GM23338 (cell line): ENCODE measurements around the gene PDXK. TPM values are rescaled to one million over a fixed set of nuclear protein-coding genes. Genes with fewer than 3 reads are reported as not detected.

Source experiments
- ATAC-seq: fragments of 200-7000 bp; cut with Tn5 transposase; 3 replicates; pipeline ENCODE4 v1.9.1; 2020
- DNase-seq: peaks from one replicate; pipeline ENCODE4 v3.0.0-alpha.2; 2015; ENCODE audit warnings: low spot score
- H2AFZ ChIP-seq: fragments of 200-600 bp; sonication (generic); 2 replicates; pipeline ENCODE4 v1.8.0; 2016; ENCODE audit warnings: antibody characterized with exemption, mild to moderate bottlenecking, moderate library complexity
- H3F3A ChIP-seq: fragments of 200-600 bp; sonication (generic); replicated peaks from 2 replicates; pipeline ENCODE4 v1.8.0; 2017; ENCODE audit warnings: antibody characterized with exemption, mixed run types, low read depth
- H3K27ac ChIP-seq: fragments of 200-600 bp; sonication (generic); 2 replicates; pipeline ENCODE4 v1.6.1; 2016; ENCODE audit warnings: low read depth
- H3K27me3 ChIP-seq: fragments of 200-600 bp; sonication (generic); 2 replicates; pipeline ENCODE4 v1.8.0; 2016; ENCODE audit warnings: mild to moderate bottlenecking, mixed run types, moderate library complexity; ENCODE audit not compliant: insufficient read depth
- H3K36me3 ChIP-seq: fragments of 200-600 bp; sonication (generic); 2 replicates; pipeline ENCODE4 v1.8.0; 2016; ENCODE audit warnings: mild to moderate bottlenecking; ENCODE audit not compliant: insufficient read depth
- H3K4me1 ChIP-seq: fragments of 200-600 bp; sonication (generic); 2 replicates; pipeline ENCODE4 v1.8.0; 2016; ENCODE audit warnings: mild to moderate bottlenecking, moderate library complexity; ENCODE audit not compliant: insufficient read depth
- H3K4me2 ChIP-seq: fragments of 200-600 bp; sonication (generic); 2 replicates; pipeline ENCODE4 v1.7.1; 2017; ENCODE audit warnings: mixed run types
- H3K4me3 ChIP-seq: fragments of 200-600 bp; sonication (generic); 2 replicates; pipeline ENCODE4 v1.6.1; 2016; ENCODE audit warnings: mixed run types
- H3K79me2 ChIP-seq: fragments of 200-600 bp; sonication (generic); replicated peaks from 2 replicates; pipeline ENCODE4 v1.8.0; 2017; ENCODE audit warnings: mild to moderate bottlenecking; ENCODE audit not compliant: insufficient read depth
- H3K9me2 ChIP-seq: fragments of 200-600 bp; sonication (generic); 2 replicates; pipeline ENCODE4 v1.8.0; 2017; ENCODE audit not compliant: insufficient read depth
- H4K20me1 ChIP-seq: fragments of 200-600 bp; sonication (generic); replicated peaks from 2 replicates; pipeline ENCODE4 v1.8.0; 2017; ENCODE audit warnings: mild to moderate bottlenecking; ENCODE audit not compliant: insufficient read depth
- H3K27ac Mint-ChIP-seq: 2 replicates; pipeline ENCODE4 v1.8.0; 2020; ENCODE audit warnings: inconsistent platforms, mild to moderate bottlenecking, moderate library complexity, mixed read lengths
- H3K27me3 Mint-ChIP-seq: 3 replicates; pipeline ENCODE4 v1.8.0; 2022; ENCODE audit warnings: low read depth, mild to moderate bottlenecking, moderate library complexity, mixed read lengths, inconsistent platforms; ENCODE audit not compliant: insufficient read depth, poor library complexity
- H3K36me3 Mint-ChIP-seq: 3 replicates; pipeline ENCODE4 v1.8.0; 2021; ENCODE audit warnings: low read depth, mild to moderate bottlenecking, inconsistent platforms, moderate library complexity, mixed read lengths
- H3K4me1 Mint-ChIP-seq: 3 replicates; pipeline ENCODE4 v1.8.0; 2020; ENCODE audit warnings: mild to moderate bottlenecking, inconsistent platforms, mixed read lengths
- H3K4me3 Mint-ChIP-seq: 3 replicates; pipeline ENCODE4 v1.8.0; 2021; ENCODE audit warnings: moderate library complexity, mild to moderate bottlenecking, inconsistent platforms, mixed read lengths
- H3K9me3 Mint-ChIP-seq: 3 replicates; pipeline ENCODE4 v1.8.0; 2020; ENCODE audit warnings: moderate library complexity, mild to moderate bottlenecking, inconsistent platforms, mixed read lengths
- CREB1 ChIP-seq: fragments of 250-450 bp; sonication (Bioruptor Pico); IDR thresholded peaks from 2 replicates; pipeline ENCODE4 v1.5.0; 2020; ENCODE audit warnings: low read depth, mild to moderate bottlenecking, moderate library complexity
- EZH2 ChIP-seq: fragments of 200-600 bp; sonication (generic); IDR thresholded peaks from one replicate; pipeline ENCODE4 v1.8.0; 2017; ENCODE audit warnings: antibody characterized with exemption, mild to moderate bottlenecking, low read depth; ENCODE audit not compliant: unreplicated experiment
- EZH2phosphoT487 ChIP-seq: fragments of 200-600 bp; sonication (generic); IDR thresholded peaks from one replicate; pipeline ENCODE4 v1.8.1; 2018; ENCODE audit warnings: antibody characterized with exemption; ENCODE audit not compliant: unreplicated experiment
- JUNB ChIP-seq: IDR thresholded peaks from one replicate; pipeline ENCODE4 v1.6.1; 2016; ENCODE audit warnings: antibody characterized with exemption; ENCODE audit not compliant: unreplicated experiment
- NANOG ChIP-seq: IDR thresholded peaks from 2 replicates; pipeline ENCODE4 v1.6.1; 2016; ENCODE audit warnings: antibody characterized with exemption, borderline replicate concordance
- POLR2AphosphoS5 ChIP-seq: IDR thresholded peaks from 2 replicates; pipeline ENCODE4 v1.6.1; 2016; ENCODE audit warnings: antibody characterized with exemption, low read depth
- STAT1 ChIP-seq: IDR thresholded peaks from one replicate; pipeline ENCODE4 v1.6.1; 2016; ENCODE audit warnings: antibody characterized with exemption; ENCODE audit not compliant: unreplicated experiment
- ZNF114 ChIP-seq: fragments of 250-450 bp; sonication (Bioruptor Pico); IDR thresholded peaks from 2 replicates; pipeline ENCODE4 v1.5.0; 2020; ENCODE audit warnings: mild to moderate bottlenecking, moderate library complexity
- ZNF331 ChIP-seq: fragments of 250-450 bp; sonication (Bioruptor Pico); IDR thresholded peaks from 2 replicates; pipeline ENCODE4 v1.5.0; 2020; ENCODE audit warnings: low read depth, mild to moderate bottlenecking, moderate library complexity
- polyA plus RNA-seq: library from polyadenylated mRNA; unstranded; fragments of >200 nt; fragmentation: Nextera tagmentation; extraction: Ambion mirVana; gene quantifications from 2 replicates; pipeline ENCODE4 v1.2.1, GENCODE V29; 2016
- total RNA-seq: library from RNA; depleted of rRNA; stranded (reverse); fragments of >200 nt; shearing (Covaris generic); gene quantifications from 2 replicates; pipeline ENCODE4 v1.2.3, GENCODE V29; 2014
- TF ChIP-seq, protein P1 (sequence below): IDR thresholded peaks from one replicate; pipeline ENCODE4 v1.6.1; 2018; ENCODE audit warnings: antibody characterized with exemption; ENCODE audit not compliant: unreplicated experiment
- TF ChIP-seq, protein P2 (sequence below): fragments of 250-450 bp; sonication (Bioruptor Pico); IDR thresholded peaks from 2 replicates; pipeline ENCODE4 v1.5.0; 2020; ENCODE audit warnings: mild to moderate bottlenecking, moderate library complexity
- TF ChIP-seq, protein P3 (sequence below): IDR thresholded peaks from 2 replicates; pipeline ENCODE4 v1.6.1; 2016; ENCODE audit warnings: antibody characterized with exemption
- TF ChIP-seq, protein P4 (sequence below), 2 experiments: fragments of 200-600 bp in 1 of 2; sonication (generic) in 1 of 2; conservative IDR thresholded peaks; 2 replicates each; pipeline versions ENCODE4 v1.5.1 to v1.6.1; 2016 to 2017; ENCODE audit warnings: antibody characterized with exemption in 2 of 2, low read depth in 2 of 2, mild to moderate bottlenecking in 2 of 2, moderate library complexity in 1 of 2

Gene PDXK
- total and polyA plus RNA-seq, 2 experiments from 2014 or later, result 53.2 to 66.3 TPM

DNA sequence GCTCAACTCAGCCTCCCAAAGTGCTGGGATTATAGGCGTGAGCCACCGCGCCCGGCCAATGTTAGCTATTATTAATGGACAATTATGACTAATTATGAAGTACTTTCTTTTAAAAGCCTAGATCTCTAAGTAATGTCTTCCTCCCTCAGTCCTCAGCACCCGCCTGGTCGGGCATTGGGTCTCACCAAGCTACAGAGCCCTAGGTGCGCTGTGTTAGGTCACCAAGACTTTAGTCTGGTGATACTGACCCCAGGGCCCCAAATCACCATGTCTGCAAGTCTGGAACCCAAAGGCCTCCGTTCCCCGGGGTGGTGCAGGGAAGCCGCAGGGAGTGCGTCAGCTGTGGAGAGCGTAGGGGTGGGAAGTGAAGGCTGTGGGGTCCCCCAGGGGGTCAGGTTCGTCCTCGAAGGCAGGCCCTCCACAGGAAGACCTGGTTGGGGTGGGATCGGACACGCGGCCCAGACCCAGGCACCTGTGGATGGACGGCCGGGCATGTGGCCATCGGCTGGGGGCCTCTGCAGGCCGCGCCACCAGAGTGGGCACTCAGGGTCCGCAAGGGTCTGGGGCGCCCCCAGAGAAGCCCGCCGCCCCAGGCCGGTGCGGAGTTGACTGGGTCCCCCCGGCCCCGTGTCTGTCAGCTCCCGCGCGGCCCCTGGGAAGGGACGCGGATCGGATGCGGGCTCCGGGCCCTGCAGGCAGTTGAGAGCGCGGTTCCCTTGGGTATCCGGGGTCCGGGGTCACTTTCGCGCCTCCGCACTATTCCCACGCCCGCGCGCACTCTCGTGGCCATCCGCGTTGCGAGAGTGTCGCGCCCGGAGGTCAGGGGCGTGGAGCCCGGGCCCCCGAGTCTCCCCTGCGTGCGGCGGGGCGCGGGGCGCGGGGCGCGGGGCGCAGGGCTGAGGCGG, 710 bp upstream of the PDXK start:
- Histone ChIP-seq H4K20me1 (peaks cover 19% of the 10 kb centered on the region), H3K4me2 (peak overlapping the region; percentile 92), H3K9me2 (no peaks in the 10 kb centered on the region), H3F3A (no peaks in the 10 kb centered on the region), H2AFZ (peak overlapping the region; percentile 92), H3K4me1 (peaks cover 8% of the 10 kb centered on the region; the same call in 1 of the 2 replicates), H3K27me3 (peaks cover 15% of the 10 kb centered on the region), H3K79me2 (peaks cover 32% of the 10 kb centered on the region), H3K27ac (no peak overlapping the region), H3K4me3 (peak overlapping the region; percentile 86), H3K36me3 (no peaks in the 10 kb centered on the region)
- ATAC-seq, result peak; percentile 29
- Mint-ChIP-seq H3K36me3 (no peaks in the 10 kb centered on the region; the same call in 2 of the 3 replicates), H3K27ac (no peak overlapping the region), H3K27me3 (peaks cover 11% of the 10 kb centered on the region), H3K4me3 (peak overlapping the region; percentile 77), H3K4me1 (peaks cover 15% of the 10 kb centered on the region), H3K9me3 (peaks cover 3% of the 10 kb centered on the region; the same call in 1 of the 3 replicates)
- TF ChIP-seq, protein P1, sequence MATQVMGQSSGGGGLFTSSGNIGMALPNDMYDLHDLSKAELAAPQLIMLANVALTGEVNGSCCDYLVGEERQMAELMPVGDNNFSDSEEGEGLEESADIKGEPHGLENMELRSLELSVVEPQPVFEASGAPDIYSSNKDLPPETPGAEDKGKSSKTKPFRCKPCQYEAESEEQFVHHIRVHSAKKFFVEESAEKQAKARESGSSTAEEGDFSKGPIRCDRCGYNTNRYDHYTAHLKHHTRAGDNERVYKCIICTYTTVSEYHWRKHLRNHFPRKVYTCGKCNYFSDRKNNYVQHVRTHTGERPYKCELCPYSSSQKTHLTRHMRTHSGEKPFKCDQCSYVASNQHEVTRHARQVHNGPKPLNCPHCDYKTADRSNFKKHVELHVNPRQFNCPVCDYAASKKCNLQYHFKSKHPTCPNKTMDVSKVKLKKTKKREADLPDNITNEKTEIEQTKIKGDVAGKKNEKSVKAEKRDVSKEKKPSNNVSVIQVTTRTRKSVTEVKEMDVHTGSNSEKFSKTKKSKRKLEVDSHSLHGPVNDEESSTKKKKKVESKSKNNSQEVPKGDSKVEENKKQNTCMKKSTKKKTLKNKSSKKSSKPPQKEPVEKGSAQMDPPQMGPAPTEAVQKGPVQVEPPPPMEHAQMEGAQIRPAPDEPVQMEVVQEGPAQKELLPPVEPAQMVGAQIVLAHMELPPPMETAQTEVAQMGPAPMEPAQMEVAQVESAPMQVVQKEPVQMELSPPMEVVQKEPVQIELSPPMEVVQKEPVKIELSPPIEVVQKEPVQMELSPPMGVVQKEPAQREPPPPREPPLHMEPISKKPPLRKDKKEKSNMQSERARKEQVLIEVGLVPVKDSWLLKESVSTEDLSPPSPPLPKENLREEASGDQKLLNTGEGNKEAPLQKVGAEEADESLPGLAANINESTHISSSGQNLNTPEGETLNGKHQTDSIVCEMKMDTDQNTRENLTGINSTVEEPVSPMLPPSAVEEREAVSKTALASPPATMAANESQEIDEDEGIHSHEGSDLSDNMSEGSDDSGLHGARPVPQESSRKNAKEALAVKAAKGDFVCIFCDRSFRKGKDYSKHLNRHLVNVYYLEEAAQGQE, result no peak
- TF ChIP-seq, protein P2, sequence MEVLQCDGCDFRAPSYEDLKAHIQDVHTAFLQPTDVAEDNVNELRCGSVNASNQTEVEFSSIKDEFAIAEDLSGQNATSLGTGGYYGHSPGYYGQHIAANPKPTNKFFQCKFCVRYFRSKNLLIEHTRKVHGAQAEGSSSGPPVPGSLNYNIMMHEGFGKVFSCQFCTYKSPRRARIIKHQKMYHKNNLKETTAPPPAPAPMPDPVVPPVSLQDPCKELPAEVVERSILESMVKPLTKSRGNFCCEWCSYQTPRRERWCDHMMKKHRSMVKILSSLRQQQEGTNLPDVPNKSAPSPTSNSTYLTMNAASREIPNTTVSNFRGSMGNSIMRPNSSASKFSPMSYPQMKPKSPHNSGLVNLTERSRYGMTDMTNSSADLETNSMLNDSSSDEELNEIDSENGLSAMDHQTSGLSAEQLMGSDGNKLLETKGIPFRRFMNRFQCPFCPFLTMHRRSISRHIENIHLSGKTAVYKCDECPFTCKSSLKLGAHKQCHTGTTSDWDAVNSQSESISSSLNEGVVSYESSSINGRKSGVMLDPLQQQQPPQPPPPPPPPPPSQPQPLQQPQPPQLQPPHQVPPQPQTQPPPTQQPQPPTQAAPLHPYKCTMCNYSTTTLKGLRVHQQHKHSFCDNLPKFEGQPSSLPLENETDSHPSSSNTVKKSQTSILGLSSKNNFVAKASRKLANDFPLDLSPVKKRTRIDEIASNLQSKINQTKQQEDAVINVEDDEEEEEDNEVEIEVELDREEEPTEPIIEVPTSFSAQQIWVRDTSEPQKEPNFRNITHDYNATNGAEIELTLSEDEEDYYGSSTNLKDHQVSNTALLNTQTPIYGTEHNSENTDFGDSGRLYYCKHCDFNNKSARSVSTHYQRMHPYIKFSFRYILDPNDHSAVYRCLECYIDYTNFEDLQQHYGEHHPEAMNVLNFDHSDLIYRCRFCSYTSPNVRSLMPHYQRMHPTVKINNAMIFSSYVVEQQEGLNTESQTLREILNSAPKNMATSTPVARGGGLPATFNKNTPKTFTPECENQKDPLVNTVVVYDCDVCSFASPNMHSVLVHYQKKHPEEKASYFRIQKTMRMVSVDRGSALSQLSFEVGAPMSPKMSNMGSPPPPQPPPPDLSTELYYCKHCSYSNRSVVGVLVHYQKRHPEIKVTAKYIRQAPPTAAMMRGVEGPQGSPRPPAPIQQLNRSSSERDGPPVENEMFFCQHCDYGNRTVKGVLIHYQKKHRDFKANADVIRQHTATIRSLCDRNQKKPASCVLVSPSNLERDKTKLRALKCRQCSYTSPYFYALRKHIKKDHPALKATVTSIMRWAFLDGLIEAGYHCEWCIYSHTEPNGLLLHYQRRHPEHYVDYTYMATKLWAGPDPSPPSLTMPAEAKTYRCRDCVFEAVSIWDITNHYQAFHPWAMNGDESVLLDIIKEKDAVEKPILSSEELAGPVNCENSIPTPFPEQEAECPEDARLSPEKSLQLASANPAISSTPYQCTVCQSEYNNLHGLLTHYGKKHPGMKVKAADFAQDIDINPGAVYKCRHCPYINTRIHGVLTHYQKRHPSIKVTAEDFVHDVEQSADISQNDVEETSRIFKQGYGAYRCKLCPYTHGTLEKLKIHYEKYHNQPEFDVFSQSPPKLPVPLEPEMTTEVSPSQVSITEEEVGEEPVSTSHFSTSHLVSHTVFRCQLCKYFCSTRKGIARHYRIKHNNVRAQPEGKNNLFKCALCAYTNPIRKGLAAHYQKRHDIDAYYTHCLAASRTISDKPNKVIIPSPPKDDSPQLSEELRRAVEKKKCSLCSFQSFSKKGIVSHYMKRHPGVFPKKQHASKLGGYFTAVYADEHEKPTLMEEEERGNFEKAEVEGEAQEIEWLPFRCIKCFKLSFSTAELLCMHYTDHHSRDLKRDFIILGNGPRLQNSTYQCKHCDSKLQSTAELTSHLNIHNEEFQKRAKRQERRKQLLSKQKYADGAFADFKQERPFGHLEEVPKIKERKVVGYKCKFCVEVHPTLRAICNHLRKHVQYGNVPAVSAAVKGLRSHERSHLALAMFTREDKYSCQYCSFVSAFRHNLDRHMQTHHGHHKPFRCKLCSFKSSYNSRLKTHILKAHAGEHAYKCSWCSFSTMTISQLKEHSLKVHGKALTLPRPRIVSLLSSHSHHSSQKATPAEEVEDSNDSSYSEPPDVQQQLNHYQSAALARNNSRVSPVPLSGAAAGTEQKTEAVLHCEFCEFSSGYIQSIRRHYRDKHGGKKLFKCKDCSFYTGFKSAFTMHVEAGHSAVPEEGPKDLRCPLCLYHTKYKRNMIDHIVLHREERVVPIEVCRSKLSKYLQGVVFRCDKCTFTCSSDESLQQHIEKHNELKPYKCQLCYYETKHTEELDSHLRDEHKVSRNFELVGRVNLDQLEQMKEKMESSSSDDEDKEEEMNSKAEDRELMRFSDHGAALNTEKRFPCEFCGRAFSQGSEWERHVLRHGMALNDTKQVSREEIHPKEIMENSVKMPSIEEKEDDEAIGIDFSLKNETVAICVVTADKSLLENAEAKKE (CRISPR knock-in tag), result no peak
- TF ChIP-seq, protein P3, sequence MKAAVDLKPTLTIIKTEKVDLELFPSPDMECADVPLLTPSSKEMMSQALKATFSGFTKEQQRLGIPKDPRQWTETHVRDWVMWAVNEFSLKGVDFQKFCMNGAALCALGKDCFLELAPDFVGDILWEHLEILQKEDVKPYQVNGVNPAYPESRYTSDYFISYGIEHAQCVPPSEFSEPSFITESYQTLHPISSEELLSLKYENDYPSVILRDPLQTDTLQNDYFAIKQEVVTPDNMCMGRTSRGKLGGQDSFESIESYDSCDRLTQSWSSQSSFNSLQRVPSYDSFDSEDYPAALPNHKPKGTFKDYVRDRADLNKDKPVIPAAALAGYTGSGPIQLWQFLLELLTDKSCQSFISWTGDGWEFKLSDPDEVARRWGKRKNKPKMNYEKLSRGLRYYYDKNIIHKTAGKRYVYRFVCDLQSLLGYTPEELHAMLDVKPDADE, result no peak
- TF ChIP-seq CREB1 (CRISPR knock-in tag) (no peak), POLR2AphosphoS5 (no peak), STAT1 (no peak), EZH2phosphoT487 (no peak), ZNF331 (CRISPR knock-in tag) (no peak), JUNB (no peak), ZNF114 (CRISPR knock-in tag) (no peak), EZH2 (no peak), NANOG (no peak)
- TF ChIP-seq, protein P4, sequence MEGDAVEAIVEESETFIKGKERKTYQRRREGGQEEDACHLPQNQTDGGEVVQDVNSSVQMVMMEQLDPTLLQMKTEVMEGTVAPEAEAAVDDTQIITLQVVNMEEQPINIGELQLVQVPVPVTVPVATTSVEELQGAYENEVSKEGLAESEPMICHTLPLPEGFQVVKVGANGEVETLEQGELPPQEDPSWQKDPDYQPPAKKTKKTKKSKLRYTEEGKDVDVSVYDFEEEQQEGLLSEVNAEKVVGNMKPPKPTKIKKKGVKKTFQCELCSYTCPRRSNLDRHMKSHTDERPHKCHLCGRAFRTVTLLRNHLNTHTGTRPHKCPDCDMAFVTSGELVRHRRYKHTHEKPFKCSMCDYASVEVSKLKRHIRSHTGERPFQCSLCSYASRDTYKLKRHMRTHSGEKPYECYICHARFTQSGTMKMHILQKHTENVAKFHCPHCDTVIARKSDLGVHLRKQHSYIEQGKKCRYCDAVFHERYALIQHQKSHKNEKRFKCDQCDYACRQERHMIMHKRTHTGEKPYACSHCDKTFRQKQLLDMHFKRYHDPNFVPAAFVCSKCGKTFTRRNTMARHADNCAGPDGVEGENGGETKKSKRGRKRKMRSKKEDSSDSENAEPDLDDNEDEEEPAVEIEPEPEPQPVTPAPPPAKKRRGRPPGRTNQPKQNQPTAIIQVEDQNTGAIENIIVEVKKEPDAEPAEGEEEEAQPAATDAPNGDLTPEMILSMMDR (conservative IDR thresholded peaks at IDR 0.05; ENCODE audit: low read depth in 2 of 2), result no peak
- peak; percentile 50 for DNase-seq
